ENCODE results near the gene FHIT.

FHIT gene

GRCh38 chr3:60384341-60384740 is 866.9 kb downstream of the FHIT start:
- no peak for DNase-seq

GRCh38 chr3:60383345-60383744 is 867.9 kb downstream of the FHIT start:
- no peak for DNase-seq

DNA sequence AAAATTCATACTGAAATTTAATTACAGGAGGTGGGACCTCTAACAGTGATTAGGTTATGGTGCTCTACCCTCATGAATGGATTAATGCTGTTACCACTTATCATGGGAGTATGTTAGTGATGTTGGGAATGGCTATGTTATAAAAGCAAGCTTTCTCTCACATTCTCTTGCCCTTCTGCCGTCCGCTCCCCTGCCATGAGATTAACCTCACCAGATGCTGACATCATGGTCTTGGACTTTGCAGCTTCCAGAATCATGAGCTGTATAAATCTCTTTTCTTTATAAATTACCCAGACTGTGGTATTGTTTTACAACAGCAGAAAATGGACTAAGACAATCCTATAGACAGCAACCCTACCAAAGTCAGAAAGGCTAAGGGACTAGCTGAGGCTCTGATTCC is 884.8 kb downstream of the FHIT start:
- DNase-seq, result no peak

DNA sequence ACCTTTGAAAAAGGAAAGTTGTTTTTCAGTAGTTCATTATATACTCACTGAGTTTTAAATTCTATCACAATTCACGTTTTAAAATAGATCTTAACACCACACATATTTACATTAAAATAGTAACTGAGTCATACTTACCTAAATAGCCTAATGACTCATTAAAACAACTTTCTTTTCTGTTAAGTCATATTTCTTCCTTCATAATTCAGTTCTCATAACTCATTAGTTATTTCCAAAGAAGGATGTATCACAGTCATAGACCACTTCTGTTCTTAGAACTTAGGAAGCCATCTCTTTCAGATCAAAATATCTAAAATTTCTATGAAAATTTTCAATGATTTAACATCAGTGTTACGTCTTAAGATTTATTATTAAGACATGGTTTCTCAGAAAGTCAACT is 885.9 kb downstream of the FHIT start:
- no peak for DNase-seq

- no peak for DNase-seq
Measured at GRCh38 chr3:60364475-60364874, 886.8 kb downstream of the FHIT start.

- no peak for DNase-seq
Measured at GRCh38 chr3:60363817-60364216, 887.4 kb downstream of the FHIT start.

- no peak for DNase-seq
Measured at GRCh38 chr3:60355825-60356224, 895.4 kb downstream of the FHIT start.

GRCh38 chr3:60351481-60351880 is 899.8 kb downstream of the FHIT start:
- no peak for DNase-seq

GRCh38 chr3:60344340-60344739 is 906.9 kb downstream of the FHIT start:
- DNase-seq, result no peak

GRCh38 chr3:60343831-60344230 is 907.4 kb downstream of the FHIT start:
- no peak for DNase-seq

GRCh38 chr3:60339304-60339703 is 911.9 kb downstream of the FHIT start:
- no peak for DNase-seq

DNA sequence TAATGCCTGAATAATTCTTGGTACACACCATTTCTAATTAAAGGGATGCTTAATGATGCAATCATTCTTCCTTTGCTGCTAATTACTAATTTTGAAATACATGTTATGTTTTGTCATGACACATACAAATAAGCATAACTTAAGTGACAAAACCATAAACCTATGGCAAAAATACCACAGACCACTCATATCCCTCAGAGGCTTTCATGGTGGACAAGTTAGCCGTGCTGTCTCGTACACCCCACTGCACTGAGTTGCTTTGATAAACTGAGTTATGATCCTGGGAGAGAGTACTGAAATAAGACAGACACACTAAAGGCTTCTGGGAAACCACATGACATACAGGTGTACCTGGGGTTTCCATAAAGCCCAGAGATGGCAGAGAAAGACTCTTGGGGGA is 913.8 kb downstream of the FHIT start:
- no peak for DNase-seq

- DNase-seq, result no peak
Measured at GRCh38 chr3:60336061-60336460, 915.2 kb downstream of the FHIT start.

DNA sequence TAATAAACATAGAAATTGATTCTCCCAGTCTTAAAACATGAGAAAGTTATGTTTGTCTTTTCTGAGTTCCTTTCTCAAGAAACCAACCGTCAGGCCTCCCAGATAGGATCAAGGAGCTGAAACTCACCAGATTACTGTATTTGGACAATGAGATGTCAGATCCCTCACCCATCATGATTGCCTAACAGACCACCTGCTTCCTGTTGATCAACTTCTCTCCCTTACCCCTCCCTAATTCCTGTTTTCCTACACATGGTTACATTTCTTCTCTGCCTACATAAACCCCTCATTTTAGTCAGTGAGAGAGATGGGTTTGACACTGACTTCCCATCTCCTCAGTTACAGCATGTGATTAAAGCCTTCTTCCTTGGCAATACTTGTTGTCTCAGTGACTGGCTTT is 917.5 kb downstream of the FHIT start:
- no peak for DNase-seq

GRCh38 chr3:60330107-60330506 is 921.1 kb downstream of the FHIT start:
- no peak for DNase-seq

- no peak for DNase-seq
Measured at GRCh38 chr3:60325610-60326170, 925.6 kb downstream of the FHIT start.

GRCh38 chr3:60323651-60324050 is 927.6 kb downstream of the FHIT start:
- no peak for DNase-seq

DNA sequence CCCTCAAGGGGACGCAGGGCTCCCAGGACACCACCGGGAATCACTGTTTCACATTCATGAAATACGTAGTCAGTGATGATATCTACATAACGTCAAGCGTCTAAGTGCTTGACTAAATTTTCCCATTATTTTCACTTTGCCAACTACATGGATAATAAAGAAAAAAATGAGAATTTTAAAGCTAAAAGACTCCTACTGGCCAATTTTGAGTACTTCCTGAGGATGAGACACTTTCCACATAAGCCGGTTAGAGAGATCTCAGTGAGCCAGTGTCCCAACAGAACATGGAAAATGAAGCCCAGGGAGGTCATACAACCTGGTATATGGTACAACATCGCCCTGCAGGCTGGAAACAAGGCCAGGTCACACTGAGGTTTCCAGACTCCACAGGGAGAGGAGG is 928.1 kb downstream of the FHIT start:
- no peak for DNase-seq

DNA sequence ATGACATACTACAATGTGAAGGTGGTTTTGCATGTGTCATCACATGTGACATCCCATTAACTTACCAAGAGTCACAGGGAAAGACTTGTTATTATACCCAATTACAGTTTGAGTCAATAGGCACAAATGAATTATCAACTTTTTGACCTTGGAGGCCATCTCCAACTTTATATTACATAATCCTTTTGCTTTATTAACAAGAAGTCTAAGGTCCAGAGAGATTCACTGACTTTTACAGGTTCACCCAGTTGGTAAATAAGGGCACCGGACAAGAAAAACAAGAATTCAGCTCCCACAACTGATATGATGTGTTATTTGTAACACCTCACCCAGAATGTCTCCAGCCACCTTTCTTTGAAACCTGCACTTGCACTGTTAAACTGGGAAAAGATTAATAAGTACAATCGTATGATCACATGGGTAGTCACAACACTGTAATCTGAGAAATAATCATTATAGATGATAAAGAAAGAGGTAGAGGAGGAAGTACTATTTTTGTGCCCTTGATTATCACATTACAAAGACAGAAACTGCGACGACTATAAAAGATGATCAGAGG is 928.9 kb downstream of the FHIT start:
- no peak for DNase-seq

DNA sequence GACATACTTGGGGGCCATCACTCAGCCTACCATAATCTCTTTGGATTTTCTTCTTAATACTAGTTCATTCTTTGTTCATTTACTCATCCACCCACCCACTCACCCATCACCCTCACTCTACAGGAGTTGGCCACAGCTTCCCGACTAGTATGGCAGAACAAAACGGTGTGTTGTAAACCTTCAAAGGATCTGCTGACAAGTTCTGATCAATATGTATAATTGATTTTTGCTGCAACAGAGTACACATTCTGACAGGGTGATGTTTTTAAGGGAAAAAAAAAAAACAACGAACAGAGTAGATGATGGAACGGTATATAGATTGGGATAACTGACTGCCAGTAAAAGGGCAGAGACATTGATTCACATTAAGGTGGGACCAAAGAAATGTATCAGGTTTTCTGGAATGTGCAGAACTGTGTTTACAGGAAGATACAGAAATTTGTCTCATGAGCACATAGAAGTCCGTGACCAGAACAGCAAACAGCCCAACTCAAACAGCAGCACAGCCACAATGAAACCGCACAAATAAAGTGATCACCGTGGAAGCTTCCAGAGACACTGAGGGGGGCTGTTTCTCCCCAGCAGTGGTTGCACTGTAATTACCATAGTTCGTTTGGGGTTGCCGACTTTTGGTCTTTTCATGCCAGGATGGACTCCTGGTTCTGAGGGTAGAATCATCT is 931.9 kb downstream of the FHIT start:
- DNase-seq, result no peak

DNA sequence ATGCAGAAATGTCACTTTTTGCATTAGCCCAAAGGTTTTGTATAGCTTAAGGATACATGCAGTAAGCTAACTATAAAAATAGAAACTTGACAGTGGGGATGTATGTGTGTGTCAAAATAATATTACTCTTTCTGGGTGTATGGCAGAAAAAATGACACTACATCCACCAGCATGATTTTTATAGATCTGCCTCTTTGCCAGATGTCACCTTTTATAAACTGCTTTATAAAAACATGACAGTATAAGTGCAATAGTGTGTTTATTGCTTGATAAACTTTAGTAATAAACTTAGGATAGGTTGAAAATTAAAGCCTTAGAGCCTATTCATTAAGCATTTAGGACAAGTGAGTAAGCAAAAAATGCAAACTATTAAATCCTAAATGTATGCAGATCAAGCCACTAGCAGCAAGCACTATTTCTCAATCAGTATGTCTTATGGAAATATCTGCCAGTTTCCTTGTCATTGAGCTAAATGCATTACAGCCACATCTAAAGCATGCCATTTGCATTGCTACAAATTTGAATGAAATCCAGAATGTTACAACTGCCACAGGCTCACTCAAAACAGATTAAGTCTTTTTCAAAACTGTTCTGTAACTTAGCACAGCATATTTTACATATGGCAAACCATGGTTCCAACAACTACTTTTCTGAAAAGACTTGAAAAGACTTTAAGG is 935.0 kb downstream of the FHIT start:
- DNase-seq, result no peak

- no peak for DNase-seq
Measured at GRCh38 chr3:60313951-60314461, 937.2 kb downstream of the FHIT start.

GRCh38 chr3:60313231-60313798 is 937.9 kb downstream of the FHIT start:
- DNase-seq, result no peak
